K562 (cell line): ENCODE results near the gene FUBP3.

Experiments used
- CHD2 ChIP-seq: IDR thresholded peaks from 2 replicates; pipeline ENCODE4 v1.6.1; 2011; ENCODE audit warnings: low read depth, low read length
- REST ChIP-seq, 2 experiments: fragments of 450-650 bp; formaldehyde crosslinking in 1 of 2; IDR thresholded peaks; 2 replicates each; pipeline versions ENCODE4 v1.4.0 to v1.6.1; 2014 to 2020; ENCODE audit warnings: mild to moderate bottlenecking in 2 of 2, borderline replicate concordance in 1 of 2, low read depth in 1 of 2
- ZBTB33 ChIP-seq: sonication (generic); formaldehyde crosslinking; IDR thresholded peaks from 2 replicates; pipeline ENCODE4 v1.8.1; 2023; ENCODE audit warnings: mild to moderate bottlenecking, missing genetic modification reagents
- ZNF253 ChIP-seq: fragments of 250-450 bp; sonication (Bioruptor Pico); conservative IDR thresholded peaks from 2 replicates; pipeline ENCODE4 v1.6.1; 2021; ENCODE audit warnings: mild to moderate bottlenecking
- TF ChIP-seq, protein P1 (sequence below): fragments of 200-600 bp; sonication (generic); IDR thresholded peaks from one replicate; pipeline ENCODE4 v1.6.1; 2012; ENCODE audit warnings: mild to moderate bottlenecking, low read depth, low read length, inconsistent platforms

- TF ChIP-seq REST (IDR thresholded peaks at IDR 0.05; ENCODE audit: borderline replicate concordance) (no peak), REST (CRISPR knock-in tag; IDR thresholded peaks at IDR 0.05; ENCODE audit: low read depth) (no peak), CHD2 (no peak), ZBTB33 (CRISPR knock-in tag) (no peak), ZNF253 (CRISPR knock-in tag) (no peak)
- TF ChIP-seq, protein P1, sequence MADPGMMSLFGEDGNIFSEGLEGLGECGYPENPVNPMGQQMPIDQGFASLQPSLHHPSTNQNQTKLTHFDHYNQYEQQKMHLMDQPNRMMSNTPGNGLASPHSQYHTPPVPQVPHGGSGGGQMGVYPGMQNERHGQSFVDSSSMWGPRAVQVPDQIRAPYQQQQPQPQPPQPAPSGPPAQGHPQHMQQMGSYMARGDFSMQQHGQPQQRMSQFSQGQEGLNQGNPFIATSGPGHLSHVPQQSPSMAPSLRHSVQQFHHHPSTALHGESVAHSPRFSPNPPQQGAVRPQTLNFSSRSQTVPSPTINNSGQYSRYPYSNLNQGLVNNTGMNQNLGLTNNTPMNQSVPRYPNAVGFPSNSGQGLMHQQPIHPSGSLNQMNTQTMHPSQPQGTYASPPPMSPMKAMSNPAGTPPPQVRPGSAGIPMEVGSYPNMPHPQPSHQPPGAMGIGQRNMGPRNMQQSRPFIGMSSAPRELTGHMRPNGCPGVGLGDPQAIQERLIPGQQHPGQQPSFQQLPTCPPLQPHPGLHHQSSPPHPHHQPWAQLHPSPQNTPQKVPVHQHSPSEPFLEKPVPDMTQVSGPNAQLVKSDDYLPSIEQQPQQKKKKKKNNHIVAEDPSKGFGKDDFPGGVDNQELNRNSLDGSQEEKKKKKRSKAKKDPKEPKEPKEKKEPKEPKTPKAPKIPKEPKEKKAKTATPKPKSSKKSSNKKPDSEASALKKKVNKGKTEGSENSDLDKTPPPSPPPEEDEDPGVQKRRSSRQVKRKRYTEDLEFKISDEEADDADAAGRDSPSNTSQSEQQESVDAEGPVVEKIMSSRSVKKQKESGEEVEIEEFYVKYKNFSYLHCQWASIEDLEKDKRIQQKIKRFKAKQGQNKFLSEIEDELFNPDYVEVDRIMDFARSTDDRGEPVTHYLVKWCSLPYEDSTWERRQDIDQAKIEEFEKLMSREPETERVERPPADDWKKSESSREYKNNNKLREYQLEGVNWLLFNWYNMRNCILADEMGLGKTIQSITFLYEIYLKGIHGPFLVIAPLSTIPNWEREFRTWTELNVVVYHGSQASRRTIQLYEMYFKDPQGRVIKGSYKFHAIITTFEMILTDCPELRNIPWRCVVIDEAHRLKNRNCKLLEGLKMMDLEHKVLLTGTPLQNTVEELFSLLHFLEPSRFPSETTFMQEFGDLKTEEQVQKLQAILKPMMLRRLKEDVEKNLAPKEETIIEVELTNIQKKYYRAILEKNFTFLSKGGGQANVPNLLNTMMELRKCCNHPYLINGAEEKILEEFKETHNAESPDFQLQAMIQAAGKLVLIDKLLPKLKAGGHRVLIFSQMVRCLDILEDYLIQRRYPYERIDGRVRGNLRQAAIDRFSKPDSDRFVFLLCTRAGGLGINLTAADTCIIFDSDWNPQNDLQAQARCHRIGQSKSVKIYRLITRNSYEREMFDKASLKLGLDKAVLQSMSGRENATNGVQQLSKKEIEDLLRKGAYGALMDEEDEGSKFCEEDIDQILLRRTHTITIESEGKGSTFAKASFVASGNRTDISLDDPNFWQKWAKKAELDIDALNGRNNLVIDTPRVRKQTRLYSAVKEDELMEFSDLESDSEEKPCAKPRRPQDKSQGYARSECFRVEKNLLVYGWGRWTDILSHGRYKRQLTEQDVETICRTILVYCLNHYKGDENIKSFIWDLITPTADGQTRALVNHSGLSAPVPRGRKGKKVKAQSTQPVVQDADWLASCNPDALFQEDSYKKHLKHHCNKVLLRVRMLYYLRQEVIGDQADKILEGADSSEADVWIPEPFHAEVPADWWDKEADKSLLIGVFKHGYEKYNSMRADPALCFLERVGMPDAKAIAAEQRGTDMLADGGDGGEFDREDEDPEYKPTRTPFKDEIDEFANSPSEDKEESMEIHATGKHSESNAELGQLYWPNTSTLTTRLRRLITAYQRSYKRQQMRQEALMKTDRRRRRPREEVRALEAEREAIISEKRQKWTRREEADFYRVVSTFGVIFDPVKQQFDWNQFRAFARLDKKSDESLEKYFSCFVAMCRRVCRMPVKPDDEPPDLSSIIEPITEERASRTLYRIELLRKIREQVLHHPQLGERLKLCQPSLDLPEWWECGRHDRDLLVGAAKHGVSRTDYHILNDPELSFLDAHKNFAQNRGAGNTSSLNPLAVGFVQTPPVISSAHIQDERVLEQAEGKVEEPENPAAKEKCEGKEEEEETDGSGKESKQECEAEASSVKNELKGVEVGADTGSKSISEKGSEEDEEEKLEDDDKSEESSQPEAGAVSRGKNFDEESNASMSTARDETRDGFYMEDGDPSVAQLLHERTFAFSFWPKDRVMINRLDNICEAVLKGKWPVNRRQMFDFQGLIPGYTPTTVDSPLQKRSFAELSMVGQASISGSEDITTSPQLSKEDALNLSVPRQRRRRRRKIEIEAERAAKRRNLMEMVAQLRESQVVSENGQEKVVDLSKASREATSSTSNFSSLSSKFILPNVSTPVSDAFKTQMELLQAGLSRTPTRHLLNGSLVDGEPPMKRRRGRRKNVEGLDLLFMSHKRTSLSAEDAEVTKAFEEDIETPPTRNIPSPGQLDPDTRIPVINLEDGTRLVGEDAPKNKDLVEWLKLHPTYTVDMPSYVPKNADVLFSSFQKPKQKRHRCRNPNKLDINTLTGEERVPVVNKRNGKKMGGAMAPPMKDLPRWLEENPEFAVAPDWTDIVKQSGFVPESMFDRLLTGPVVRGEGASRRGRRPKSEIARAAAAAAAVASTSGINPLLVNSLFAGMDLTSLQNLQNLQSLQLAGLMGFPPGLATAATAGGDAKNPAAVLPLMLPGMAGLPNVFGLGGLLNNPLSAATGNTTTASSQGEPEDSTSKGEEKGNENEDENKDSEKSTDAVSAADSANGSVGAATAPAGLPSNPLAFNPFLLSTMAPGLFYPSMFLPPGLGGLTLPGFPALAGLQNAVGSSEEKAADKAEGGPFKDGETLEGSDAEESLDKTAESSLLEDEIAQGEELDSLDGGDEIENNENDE: no peak
These were observed 51.3 kb downstream of the FUBP3 start for GRCh38 chr9:130630506-130631330.
